ENCODE data around the gene CDC42EP4.
"Not testable (repeated sequence)": the region's sequence is repeated elsewhere in the genome, so short reads cannot be mapped to it uniquely, and the experiment has no call there.

Gene CDC42EP4

GRCh38 chr17:73342541-73343167 lies 30.9 kb upstream of the CDC42EP4 start:
- no peak for DNase-seq (ENCODE audit: low spot score)

- no peak for DNase-seq (ENCODE audit: low spot score)
These were observed 30.3 kb upstream of the CDC42EP4 start for GRCh38 chr17:73342050-73342522.

- DNase-seq (ENCODE audit: low spot score) = no peak
These were observed 29.7 kb upstream of the CDC42EP4 start for GRCh38 chr17:73341350-73342049.

GRCh38 chr17:73340093-73340596 lies 28.3 kb upstream of the CDC42EP4 start:
- DNase-seq (ENCODE audit: low spot score) = peak; percentile 18

- DNase-seq (ENCODE audit: low spot score) = no peak
These were observed 26.9 kb upstream of the CDC42EP4 start for GRCh38 chr17:73338566-73339197.

GRCh38 chr17:73338050-73338521 lies 26.3 kb upstream of the CDC42EP4 start:
- DNase-seq (ENCODE audit: low spot score) = no peak

GRCh38 chr17:73337330-73337710 lies 25.5 kb upstream of the CDC42EP4 start:
- DNase-seq (ENCODE audit: low spot score) = no peak

GRCh38 chr17:73336408-73337329 lies 24.9 kb upstream of the CDC42EP4 start:
- DNase-seq (ENCODE audit: low spot score) = no peak

- DNase-seq (ENCODE audit: low spot score) = no peak
These were observed 24.0 kb upstream of the CDC42EP4 start for GRCh38 chr17:73335591-73336407.

GRCh38 chr17:73334771-73335513 lies 23.1 kb upstream of the CDC42EP4 start:
- no peak for DNase-seq (ENCODE audit: low spot score)

GRCh38 chr17:73333445-73333844 lies 21.6 kb upstream of the CDC42EP4 start:
- DNase-seq (ENCODE audit: low spot score) = not testable (repeated sequence)

GRCh38 chr17:73331060-73331459 lies 19.3 kb upstream of the CDC42EP4 start:
- DNase-seq (ENCODE audit: low spot score) = no peak

GRCh38 chr17:73327676-73328075 lies 15.9 kb upstream of the CDC42EP4 start:
- no peak for DNase-seq (ENCODE audit: low spot score)

- DNase-seq (ENCODE audit: low spot score) = no peak
These were observed 13.7 kb upstream of the CDC42EP4 start for GRCh38 chr17:73325527-73325842.

- no peak for DNase-seq (ENCODE audit: low spot score)
These were observed 13.1 kb upstream of the CDC42EP4 start for GRCh38 chr17:73324711-73325526.

GRCh38 chr17:73324160-73324475 lies 12.3 kb upstream of the CDC42EP4 start:
- no peak for DNase-seq (ENCODE audit: low spot score)

- no peak for DNase-seq (ENCODE audit: low spot score)
These were observed 11.8 kb upstream of the CDC42EP4 start for GRCh38 chr17:73323409-73324159.

- no peak for DNase-seq (ENCODE audit: low spot score)
These were observed 8.9 kb upstream of the CDC42EP4 start for GRCh38 chr17:73320601-73321264.
